22Rv1 (cell line): ENCODE measurements around the gene ZNF385D.

Experiments
- H3K27ac ChIP-seq: fragments of 450-650 bp; 2 replicates; pipeline ENCODE4 v1.5.1; 2017
- CTCF ChIP-seq: fragments of 450-650 bp; IDR thresholded peaks from 2 replicates; pipeline ENCODE4 v1.5.1; 2017; ENCODE audit warnings: mild to moderate bottlenecking
- ZFX ChIP-seq: fragments of 450-650 bp; IDR thresholded peaks from 2 replicates; pipeline ENCODE4 v1.6.1; 2017; ENCODE audit warnings: antibody characterized with exemption, borderline replicate concordance

ZNF385D gene

GRCh38 chr3:21662403-21662802 is 88.6 kb downstream of the ZNF385D start:
- no peak overlapping the region for H3K27ac ChIP-seq
- no peak for TF ChIP-seq ZFX
- no peak for TF ChIP-seq CTCF

DNA sequence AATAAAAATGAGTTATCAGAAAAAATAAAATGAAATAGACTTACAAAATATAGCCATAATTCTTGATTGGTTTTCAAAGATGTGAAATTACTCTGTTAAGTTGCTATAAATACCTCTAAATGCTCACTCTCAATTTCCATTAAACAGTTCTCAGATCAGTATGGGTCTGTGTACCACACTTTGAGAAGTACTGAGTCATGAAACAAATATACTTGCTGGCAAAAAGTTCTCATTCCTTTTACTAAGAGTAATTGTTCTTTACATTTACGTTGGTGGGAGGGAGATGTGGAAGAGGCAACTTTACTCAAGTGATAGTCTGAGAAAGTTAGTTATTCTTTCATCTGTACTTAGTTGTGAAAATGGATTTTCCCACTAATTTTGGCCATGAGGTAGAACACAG is 96.3 kb downstream of the ZNF385D start:
- TF ChIP-seq ZFX (no peak), CTCF (no peak)

GRCh38 chr3:21654241-21654640 is 96.8 kb downstream of the ZNF385D start:
- H3K27ac ChIP-seq = no peak overlapping the region
- TF ChIP-seq CTCF (no peak), ZFX (no peak)

More for the DNA sequence above, 96.3 kb downstream of the ZNF385D start:
- no peak overlapping the region for H3K27ac ChIP-seq

DNA sequence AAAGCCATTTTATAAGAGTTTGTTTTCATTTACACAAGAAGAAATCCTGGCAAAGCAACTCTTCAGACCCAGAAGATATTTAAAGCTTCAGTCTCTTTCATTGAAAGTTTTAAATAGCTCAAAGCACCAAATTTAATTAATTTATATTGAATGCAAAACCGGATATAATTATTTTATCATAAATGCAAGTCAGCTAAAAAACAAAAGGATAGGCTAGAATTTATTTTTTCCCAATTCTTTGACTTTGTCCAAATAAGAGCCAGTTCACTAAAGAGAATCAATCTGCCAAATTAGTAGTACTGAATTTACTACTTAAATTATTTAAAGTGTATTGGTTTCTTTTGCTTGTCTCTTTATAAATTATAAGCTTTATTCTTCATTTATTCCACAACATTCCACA is 101.5 kb downstream of the ZNF385D start:
- TF ChIP-seq ZFX (no peak), CTCF (no peak)
- H3K27ac ChIP-seq = no peak overlapping the region

DNA sequence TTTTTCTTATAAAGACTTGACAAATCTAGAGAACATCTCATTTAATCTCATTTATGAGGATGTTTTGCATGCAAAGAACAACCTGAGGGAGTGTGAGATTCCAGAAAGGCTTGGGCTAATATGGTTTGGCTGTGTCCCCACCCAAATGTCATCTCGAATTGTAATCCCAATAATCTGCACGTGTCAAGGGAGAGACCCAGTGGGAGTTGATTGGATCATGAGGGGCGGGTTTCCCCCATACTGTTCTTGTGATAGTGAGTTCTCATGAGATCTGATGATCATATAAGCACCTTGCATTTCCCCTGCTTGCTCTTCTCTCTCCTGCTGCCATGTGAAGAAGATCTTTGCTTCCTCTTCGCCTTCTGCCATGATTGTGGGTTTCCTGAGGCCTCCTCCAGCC is 103.0 kb downstream of the ZNF385D start:
- TF ChIP-seq ZFX = no peak
- no peak for TF ChIP-seq CTCF
- no peak overlapping the region for H3K27ac ChIP-seq

- no peak for TF ChIP-seq CTCF
- TF ChIP-seq ZFX = no peak
- H3K27ac ChIP-seq = no peak overlapping the region
Observed at GRCh38 chr3:21645121-21645897, 105.7 kb downstream of the ZNF385D start.

GRCh38 chr3:21644268-21644667 is 106.7 kb downstream of the ZNF385D start:
- TF ChIP-seq CTCF = no peak
- TF ChIP-seq ZFX = no peak
- no peak overlapping the region for H3K27ac ChIP-seq
